Naive B cell (primary cell): Measurements from ENCODE around the gene ZNF800. TPM values are rescaled to one million over a fixed set of nuclear protein-coding genes. Genes with fewer than 3 reads are reported as not detected.

Source experiments
- ATAC-seq, 2 donors: fragments of 150-1000 bp; cut with Tn5 transposase; 2 replicates each; pipeline ENCODE4 v1.10.0; 2021; ENCODE audit warnings: low read depth in 2 of 2, mild to moderate bottlenecking in 2 of 2, moderate library complexity in 2 of 2
- DNase-seq: peaks from one replicate; pipeline ENCODE4 v3.0.0; 2022
- H3K27ac Mint-ChIP-seq, 6 donors: one replicate each; pipeline ENCODE4 v1.8.0; 2020 to 2022; ENCODE audit warnings: mild to moderate bottlenecking in 6 of 6, mixed read lengths in 6 of 6, moderate library complexity in 5 of 6, inconsistent platforms in 2 of 6
- H3K27me3 Mint-ChIP-seq, 3 donors: one replicate each; pipeline ENCODE4 v1.8.0; 2021 to 2022; ENCODE audit warnings: mixed read lengths in 3 of 3, mild to moderate bottlenecking in 1 of 3
- H3K36me3 Mint-ChIP-seq, 2 donors: one replicate each; pipeline ENCODE4 v1.8.0; 2020 to 2022; ENCODE audit warnings: mixed read lengths in 2 of 2, inconsistent platforms in 1 of 2, mild to moderate bottlenecking in 1 of 2
- H3K4me1 Mint-ChIP-seq, 3 donors: one replicate each; pipeline ENCODE4 v1.8.0; 2020 to 2022; ENCODE audit warnings: mixed read lengths in 3 of 3, inconsistent platforms in 1 of 3, mild to moderate bottlenecking in 1 of 3, moderate library complexity in 1 of 3
- H3K4me3 Mint-ChIP-seq, 8 donors: one replicate each; pipeline ENCODE4 v1.8.0; 2020 to 2022; ENCODE audit warnings: mild to moderate bottlenecking in 8 of 8, mixed read lengths in 8 of 8, moderate library complexity in 8 of 8, inconsistent platforms in 2 of 8
- H3K9me3 Mint-ChIP-seq, 7 donors: one replicate each; pipeline ENCODE4 v1.8.0; 2020 to 2022; ENCODE audit warnings: mixed read lengths in 7 of 7, mild to moderate bottlenecking in 5 of 7, inconsistent platforms in 2 of 7, moderate library complexity in 1 of 7
- polyA plus RNA-seq, 6 donors: library from polyadenylated mRNA; unstranded; fragments of 300-500 nt; fragmentation: Illumina TruSeq; gene quantifications; one replicate each; pipeline ENCODE4 v1.2.3, GENCODE V29; 2021; ENCODE audit warnings: low read depth in 6 of 6

The ZNF800 gene
- polyA plus RNA-seq, 6 donors from 2014 or later: 24.4 to 64.4 (median 58.4) TPM

DNA sequence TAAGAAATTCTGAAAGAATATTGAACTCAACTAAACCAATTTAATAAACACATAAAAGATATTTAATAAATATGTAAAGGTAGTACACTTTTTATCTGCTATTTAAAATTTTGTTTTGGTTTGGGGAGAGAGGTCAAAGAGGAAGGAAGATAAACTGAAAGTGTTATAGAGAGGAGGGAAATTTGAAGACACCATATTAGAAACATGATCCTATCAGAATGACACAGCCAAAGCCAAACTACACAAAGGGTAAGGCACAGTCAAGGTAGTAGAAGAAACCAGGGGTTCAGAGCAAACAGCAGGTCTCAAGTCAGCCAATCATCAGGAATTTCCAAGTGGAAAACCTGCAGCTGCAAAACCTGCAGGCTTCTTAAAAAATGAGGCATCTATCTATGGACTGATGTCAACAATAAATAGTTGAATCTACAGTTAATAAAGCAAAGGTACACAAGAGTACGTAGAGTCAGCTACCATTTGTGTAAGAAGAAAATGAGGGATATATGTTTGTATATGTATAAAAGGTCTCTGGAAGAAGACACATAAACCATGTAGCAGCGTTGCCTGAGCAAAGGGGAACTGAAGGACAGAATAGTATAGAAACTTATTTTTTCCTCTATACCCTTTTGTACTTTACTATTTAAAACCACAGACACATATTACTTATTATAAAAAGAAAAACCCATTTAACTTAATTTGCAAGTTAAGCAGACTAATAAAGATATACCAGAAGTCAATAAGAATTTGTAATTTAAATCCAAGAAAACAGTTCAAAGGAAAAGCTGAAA is 10.0 kb downstream of the ZNF800 start:
- H3K27me3 Mint-ChIP-seq: no peaks in the 10 kb centered on the region
- peak overlapping the region in 2 of 8 donors; percentile 24 to 45 for H3K4me3 Mint-ChIP-seq
- H3K4me1 Mint-ChIP-seq: peaks cover 30 to 64% (median 54%) of the 10 kb centered on the region in 3 donors
- ATAC-seq: no peak
- H3K27ac Mint-ChIP-seq: peak overlapping the region in 3 of 6 donors; percentile 49 to 59 (median 57)
- DNase-seq: no peak
- peaks cover 0 to 5% of the 10 kb centered on the region in 2 donors for H3K36me3 Mint-ChIP-seq
- no peaks in the 10 kb centered on the region for H3K9me3 Mint-ChIP-seq

DNA sequence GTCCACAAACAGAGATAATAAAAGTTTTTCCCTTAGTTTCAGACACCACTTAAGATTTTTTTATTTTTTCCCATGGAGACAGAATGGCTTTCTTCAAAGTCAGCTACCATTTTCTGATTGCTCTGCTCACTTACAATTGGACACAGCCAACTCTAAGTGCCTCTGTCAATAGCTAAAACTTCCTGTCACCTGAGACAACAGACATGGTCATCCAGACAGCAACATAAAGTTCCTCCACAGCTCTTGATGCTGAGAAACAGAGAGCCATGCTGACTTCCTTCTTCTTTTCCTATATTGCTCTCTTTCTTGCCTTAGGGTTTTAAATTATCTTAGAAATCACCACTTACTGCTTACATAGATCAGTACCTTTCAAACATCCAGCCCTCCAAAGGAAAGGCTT is 12.0 kb downstream of the ZNF800 start:
- DNase-seq (no peak), ATAC-seq (peak; percentile 48 to 82)
- Mint-ChIP-seq H3K27me3 (no peaks in the 10 kb centered on the region), H3K36me3 (peaks cover 0 to 5% of the 10 kb centered on the region in 2 donors), H3K4me3 (no peak overlapping the region), H3K4me1 (peaks cover 37 to 59% (median 58%) of the 10 kb centered on the region in 3 donors), H3K9me3 (no peaks in the 10 kb centered on the region), H3K27ac (peak overlapping the region in 3 of 6 donors; percentile 51 to 57 (median 53))

DNA sequence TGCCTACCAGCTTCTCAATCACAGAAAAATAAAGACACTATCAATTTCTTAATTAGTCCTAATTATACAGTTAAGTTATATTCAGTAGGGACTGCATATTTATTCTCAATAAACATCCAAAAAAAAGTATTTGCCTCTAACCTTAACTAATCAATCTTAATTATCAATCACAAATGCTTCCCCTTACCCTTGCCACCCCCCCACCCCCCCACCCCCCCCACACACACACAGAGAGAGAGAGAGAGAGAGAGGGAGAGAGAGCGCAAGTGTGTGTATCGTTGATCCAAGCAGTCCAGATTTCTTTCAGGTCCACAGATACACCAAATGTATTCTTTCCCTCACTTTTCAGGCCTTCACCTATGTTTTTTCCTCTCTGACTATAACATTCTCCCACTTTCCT is 12.9 kb downstream of the ZNF800 start:
- DNase-seq: no peak
- H3K4me1 Mint-ChIP-seq: peaks cover 37 to 59% (median 53%) of the 10 kb centered on the region in 3 donors
- H3K9me3 Mint-ChIP-seq: no peaks in the 10 kb centered on the region
- H3K36me3 Mint-ChIP-seq: peaks cover 0 to 6% of the 10 kb centered on the region in 2 donors
- H3K4me3 Mint-ChIP-seq: no peak overlapping the region
- H3K27ac Mint-ChIP-seq: peak overlapping the region in 2 of 6 donors; percentile 17 to 53
- no peaks in the 10 kb centered on the region for H3K27me3 Mint-ChIP-seq
- ATAC-seq: no peak

DNA sequence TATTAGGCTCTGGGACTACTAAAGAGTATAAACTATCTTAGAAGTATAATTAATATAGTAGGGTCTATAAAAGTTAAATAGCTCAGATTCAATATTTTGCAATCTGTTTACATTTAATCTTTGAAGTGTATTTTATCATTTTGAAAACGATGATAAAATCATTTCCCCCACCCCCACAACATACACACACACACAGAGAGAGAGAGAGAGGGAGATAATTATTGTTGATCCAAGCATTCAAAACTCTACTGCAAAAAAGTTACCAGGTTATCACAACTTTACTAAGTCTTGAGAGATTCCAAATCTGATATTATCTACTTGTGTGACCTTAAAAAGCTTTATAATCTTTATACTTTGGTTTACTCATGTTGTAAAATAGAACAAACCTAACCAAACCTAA is 14.0 kb downstream of the ZNF800 start:
- Mint-ChIP-seq H3K4me1 (peaks cover 37 to 59% (median 49%) of the 10 kb centered on the region in 3 donors), H3K4me3 (no peak overlapping the region)

DNA sequence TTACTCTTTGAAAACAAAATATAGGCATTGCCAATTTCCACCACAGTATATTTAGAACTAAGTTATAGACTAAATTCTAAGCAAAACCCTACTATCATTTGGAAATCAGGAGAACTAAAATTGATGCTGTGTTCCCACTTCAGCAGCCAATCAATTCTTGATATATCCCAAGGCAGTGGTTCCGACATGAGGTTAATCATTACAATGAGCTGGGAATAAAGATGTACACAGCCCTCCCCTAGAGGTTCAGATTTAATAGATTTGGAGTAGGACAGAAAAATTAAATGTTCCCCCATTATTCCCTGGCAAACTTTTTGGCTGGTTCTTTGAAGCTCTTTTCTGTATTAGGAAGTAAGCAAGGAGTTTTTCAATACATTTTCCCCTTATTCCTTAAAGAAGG is 15.1 kb downstream of the ZNF800 start:
- H3K36me3 Mint-ChIP-seq: peaks cover 0 to 9% of the 10 kb centered on the region in 2 donors
- no peaks in the 10 kb centered on the region for H3K9me3 Mint-ChIP-seq
- H3K4me3 Mint-ChIP-seq: no peak overlapping the region
- no peak for DNase-seq
- H3K27ac Mint-ChIP-seq: peak overlapping the region in 1 of 6 donors; percentile 39
- no peaks in the 10 kb centered on the region for H3K27me3 Mint-ChIP-seq
- no peak for ATAC-seq
- peaks cover 29 to 48% (median 37%) of the 10 kb centered on the region in 3 donors for H3K4me1 Mint-ChIP-seq

More for the DNA sequence above, 14.0 kb downstream of the ZNF800 start:
- Mint-ChIP-seq H3K36me3 (peaks cover 0 to 10% of the 10 kb centered on the region in 2 donors), H3K9me3 (no peaks in the 10 kb centered on the region), H3K27me3 (no peaks in the 10 kb centered on the region), H3K27ac (no peak overlapping the region)
- DNase-seq (no peak), ATAC-seq (no peak)

DNA sequence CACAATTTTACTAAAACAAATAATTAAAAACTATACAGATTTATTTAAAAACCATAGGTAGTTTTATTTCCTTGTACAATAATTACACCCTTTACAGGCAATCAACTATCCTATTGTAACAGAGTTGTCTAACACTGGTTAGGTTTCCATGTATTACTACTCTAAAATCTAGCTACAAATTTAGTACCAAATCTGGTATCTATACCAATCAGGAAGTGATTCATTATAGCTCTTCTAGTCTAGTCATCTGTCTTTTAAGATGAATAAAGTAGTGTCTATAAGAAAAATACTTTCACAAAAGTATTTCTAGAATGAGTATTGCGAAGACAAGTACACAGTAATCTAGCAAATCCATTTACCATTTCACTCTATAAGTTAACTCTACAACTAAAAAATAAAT is 16.9 kb downstream of the ZNF800 start:
- DNase-seq: no peak
- H3K27ac Mint-ChIP-seq: no peak overlapping the region

DNA sequence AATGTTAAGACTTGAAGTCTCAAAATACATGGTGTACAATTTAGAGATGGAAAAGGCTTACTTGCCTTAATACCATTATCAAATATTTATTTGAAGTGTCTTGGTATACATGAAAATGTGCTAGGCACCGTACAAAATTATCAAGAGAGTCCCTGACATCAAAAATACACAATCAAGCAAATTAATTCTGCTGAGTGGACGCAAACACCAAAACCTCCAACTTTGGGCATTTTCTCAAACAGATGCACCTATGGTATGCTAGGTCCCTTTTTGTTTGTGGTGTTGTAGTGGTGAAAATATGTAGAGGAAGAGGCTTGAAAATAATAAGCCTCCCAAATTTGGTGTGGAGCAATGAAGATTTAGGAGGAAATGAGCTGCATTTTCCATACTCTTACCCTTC is 24.8 kb downstream of the ZNF800 start:
- Mint-ChIP-seq H3K9me3 (no peaks in the 10 kb centered on the region), H3K36me3 (no peaks in the 10 kb centered on the region), H3K4me1 (peaks cover 8 to 13% (median 11%) of the 10 kb centered on the region in 3 donors), H3K4me3 (no peak overlapping the region), H3K27me3 (no peaks in the 10 kb centered on the region), H3K27ac (peak overlapping the region in 3 of 6 donors; percentile 13 to 28 (median 24))
- ATAC-seq: no peak
- DNase-seq: no peak

More for the DNA sequence above, 16.9 kb downstream of the ZNF800 start:
- H3K36me3 Mint-ChIP-seq: peaks cover 0 to 6% of the 10 kb centered on the region in 2 donors
- H3K4me3 Mint-ChIP-seq: no peak overlapping the region
- no peaks in the 10 kb centered on the region for H3K27me3 Mint-ChIP-seq
- no peaks in the 10 kb centered on the region for H3K9me3 Mint-ChIP-seq
- ATAC-seq: no peak
- peaks cover 20 to 33% (median 24%) of the 10 kb centered on the region in 3 donors for H3K4me1 Mint-ChIP-seq

DNA sequence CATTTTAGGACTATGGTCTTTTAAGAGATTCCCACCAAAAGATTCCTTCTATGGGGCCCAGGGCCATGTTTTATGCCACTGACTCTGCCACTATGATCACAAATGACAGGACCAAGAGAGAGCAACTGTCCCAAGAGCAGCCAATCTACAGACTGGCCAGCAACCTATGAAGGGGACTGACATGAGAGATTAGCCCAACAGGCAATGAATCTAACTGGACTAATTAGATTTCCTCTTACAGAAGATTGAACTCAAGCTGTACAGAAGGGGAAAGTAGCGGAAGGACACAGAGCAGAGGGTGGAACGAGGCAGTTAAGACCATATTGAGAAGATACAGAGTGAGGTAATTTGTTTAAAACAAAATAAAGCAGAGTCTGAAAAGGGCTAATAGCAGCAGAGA is 25.8 kb downstream of the ZNF800 start:
- ATAC-seq (no peak), DNase-seq (no peak)
- Mint-ChIP-seq H3K4me1 (peaks cover 8 to 13% (median 11%) of the 10 kb centered on the region in 3 donors), H3K36me3 (no peaks in the 10 kb centered on the region), H3K27ac (no peak overlapping the region), H3K9me3 (no peaks in the 10 kb centered on the region), H3K4me3 (no peak overlapping the region), H3K27me3 (no peaks in the 10 kb centered on the region)

DNA sequence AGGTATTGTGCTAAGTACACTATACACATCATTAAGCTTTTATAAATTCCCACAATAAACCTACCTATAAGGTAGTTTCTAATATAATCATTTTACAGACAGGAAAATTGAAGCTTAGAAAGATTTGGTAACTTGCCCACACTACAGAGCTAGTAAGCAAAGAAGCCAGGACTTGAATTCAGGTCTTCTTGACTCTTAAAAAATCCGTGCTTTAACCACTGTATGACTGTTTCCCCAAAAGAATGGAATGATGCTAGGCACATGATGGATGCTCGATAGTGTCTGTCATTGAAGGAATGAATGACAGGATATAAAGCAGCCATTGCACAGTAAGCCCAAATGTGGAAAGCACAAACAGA is 26.6 kb downstream of the ZNF800 start:
- no peak overlapping the region for H3K27ac Mint-ChIP-seq
- H3K9me3 Mint-ChIP-seq: no peaks in the 10 kb centered on the region
- peaks cover 8 to 13% (median 11%) of the 10 kb centered on the region in 3 donors for H3K4me1 Mint-ChIP-seq
- no peaks in the 10 kb centered on the region for H3K36me3 Mint-ChIP-seq
- H3K27me3 Mint-ChIP-seq: no peaks in the 10 kb centered on the region
- H3K4me3 Mint-ChIP-seq: no peak overlapping the region
- no peak for ATAC-seq
- DNase-seq: no peak

DNA sequence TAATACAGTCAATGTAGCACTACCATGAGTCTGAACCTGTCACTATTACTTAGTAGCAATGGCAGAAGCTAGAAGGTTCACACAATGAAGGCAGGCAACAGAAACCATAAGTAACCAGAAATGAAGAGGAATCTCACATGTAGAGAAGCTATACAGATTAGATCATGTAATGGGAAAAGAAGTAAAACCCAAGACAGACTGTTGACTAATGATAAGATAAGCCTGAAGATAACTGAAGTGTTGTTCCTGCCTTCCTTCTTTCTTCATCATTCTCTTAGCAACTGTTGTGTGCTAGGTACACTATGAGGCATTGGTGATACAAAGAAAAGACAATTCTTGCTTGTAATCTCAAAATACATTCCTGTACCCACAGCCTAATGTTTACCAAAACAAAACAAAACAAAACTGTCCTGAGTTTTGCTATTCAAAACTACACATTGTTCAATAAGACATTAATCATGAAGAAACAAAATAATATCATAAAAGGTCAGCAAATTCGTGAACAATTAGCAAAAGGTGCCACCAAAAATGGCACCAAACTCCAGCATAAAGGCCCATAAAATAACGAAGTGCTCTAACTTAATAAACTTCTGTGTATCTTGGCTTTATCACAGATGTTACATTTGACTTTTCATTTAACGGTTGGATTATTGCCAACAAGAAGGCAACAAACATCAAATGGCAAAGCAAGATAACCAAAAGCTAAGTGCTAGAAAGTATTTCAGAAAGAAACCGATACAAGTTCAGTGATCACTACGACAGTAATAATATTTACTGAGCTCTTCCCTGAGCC is 27.1 kb downstream of the ZNF800 start:
- Mint-ChIP-seq H3K36me3 (no peaks in the 10 kb centered on the region), H3K27me3 (no peaks in the 10 kb centered on the region), H3K27ac (no peak overlapping the region), H3K4me1 (peaks cover 8 to 13% (median 11%) of the 10 kb centered on the region in 3 donors), H3K4me3 (no peak overlapping the region), H3K9me3 (no peaks in the 10 kb centered on the region)
- ATAC-seq: no peak
- no peak for DNase-seq

DNA sequence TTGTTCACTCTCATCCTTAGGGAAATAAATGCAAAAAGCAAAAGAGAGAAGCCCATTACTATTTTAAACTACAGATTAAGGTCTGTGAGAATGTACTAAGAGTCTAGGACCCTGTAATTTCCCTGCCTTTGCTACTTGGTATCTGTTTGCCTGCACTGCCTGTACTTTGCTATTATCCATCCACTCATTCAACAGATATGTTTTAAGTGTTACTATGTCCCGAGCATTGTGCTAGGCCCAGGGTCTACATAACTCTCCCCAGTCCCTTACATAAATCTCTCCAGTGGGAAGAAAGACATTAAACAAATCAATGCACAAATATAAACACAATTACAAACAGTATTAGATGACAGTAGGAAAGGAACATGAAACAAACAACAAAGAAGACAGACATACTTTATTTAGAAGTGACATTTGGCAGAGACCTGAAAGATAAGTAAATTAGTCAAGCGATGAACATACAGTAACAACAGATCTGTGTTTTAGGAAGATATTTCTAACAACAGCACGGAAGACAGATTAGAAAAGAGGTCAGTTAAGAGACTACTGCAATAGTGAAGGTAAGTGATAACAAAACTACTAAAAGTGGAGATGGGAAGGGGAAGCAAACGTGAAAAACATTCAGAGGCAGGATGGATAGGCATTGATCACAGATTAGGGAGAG is 30.0 kb downstream of the ZNF800 start:
- no peak for DNase-seq
- Mint-ChIP-seq H3K27me3 (no peaks in the 10 kb centered on the region), H3K4me1 (peaks cover 5 to 11% (median 7%) of the 10 kb centered on the region in 3 donors), H3K9me3 (no peaks in the 10 kb centered on the region), H3K4me3 (no peak overlapping the region), H3K27ac (no peak overlapping the region), H3K36me3 (no peaks in the 10 kb centered on the region)
- no peak for ATAC-seq

DNA sequence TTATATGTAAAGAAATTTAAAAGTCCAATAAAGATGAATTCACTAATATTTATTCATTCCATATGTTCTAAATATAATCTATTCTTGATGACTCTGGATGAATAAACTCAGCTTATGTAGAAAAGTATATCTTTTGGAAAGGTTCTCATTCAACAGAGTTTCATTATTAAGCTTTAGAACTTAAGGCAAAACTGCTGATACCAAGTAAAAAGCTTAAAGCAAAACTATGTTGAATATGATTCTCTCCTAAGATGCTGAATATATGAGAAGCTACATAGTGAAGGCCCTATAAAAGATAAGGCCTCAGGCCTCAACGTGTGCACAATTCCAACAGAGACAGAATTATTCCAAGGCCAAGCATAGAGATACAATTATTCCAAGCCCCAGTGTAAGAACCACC is 30.8 kb downstream of the ZNF800 start:
- DNase-seq (no peak), ATAC-seq (no peak)
- no peak overlapping the region for H3K4me3 Mint-ChIP-seq
- H3K27ac Mint-ChIP-seq: no peak overlapping the region
- no peaks in the 10 kb centered on the region for H3K36me3 Mint-ChIP-seq
- peaks cover 5 to 11% (median 7%) of the 10 kb centered on the region in 3 donors for H3K4me1 Mint-ChIP-seq
- H3K9me3 Mint-ChIP-seq: no peaks in the 10 kb centered on the region
- H3K27me3 Mint-ChIP-seq: no peaks in the 10 kb centered on the region

DNA sequence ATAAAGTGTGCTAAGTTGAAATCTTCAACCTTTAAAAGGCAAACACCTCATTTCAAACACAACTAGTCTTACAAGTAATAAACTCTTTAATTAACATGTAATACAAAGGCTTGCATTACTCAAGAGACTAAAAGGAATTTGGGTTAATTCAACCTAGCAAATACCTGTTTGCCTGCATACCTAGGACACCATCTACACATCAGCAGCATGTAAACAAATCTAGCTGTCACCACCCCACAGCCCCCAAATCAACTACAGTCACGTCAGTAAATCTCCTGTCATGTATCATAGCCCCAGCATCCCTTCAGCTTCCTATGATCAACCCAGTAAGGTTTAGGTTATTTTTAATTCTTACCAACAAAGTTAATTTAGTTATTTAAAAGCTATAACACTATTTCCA is 33.5 kb downstream of the ZNF800 start:
- no peak overlapping the region for H3K4me3 Mint-ChIP-seq
- H3K27ac Mint-ChIP-seq: peak overlapping the region in 2 of 6 donors; percentile 16 to 47
- H3K27me3 Mint-ChIP-seq: no peaks in the 10 kb centered on the region
- H3K36me3 Mint-ChIP-seq: no peaks in the 10 kb centered on the region
- no peaks in the 10 kb centered on the region for H3K9me3 Mint-ChIP-seq
- no peak for DNase-seq
- no peak for ATAC-seq
- peaks cover 0 to 8% (median 7%) of the 10 kb centered on the region in 3 donors for H3K4me1 Mint-ChIP-seq
